HG03039 (cell line): ENCODE measurements around the gene PHACTR4.
A peak's percentile ranks its signal among the peaks of the same experiment; 100 is the strongest.
"Not testable (repeated sequence)": the region's sequence is repeated elsewhere in the genome, so short reads cannot be mapped to it uniquely, and the experiment has no call there.

Experiments
- ATAC-seq: cut with Tn5 transposase; IDR thresholded peaks from one replicate; pipeline ENCODE4 v1.9.1; 2021; ENCODE audit warnings: mild to moderate bottlenecking, moderate library complexity; ENCODE audit not compliant: unreplicated experiment

Gene PHACTR4

DNA sequence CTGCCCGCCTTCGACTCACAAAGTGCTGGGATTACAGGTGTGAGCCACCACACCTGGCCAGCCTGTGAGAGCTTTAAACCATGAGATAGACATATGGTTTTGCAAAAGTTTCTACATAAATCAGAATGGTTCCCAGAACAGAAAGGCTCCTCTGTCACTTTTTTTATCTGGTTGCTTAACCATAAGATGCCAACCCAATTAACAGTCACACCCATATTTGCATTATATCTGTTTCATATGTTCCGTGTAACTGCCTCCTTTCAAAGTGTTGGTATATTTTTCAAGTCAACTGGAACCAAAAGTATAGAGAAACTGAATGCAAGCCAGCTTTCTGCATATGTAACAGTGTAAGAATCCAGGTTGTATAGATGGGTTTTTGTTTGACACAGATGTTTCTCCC, 112.6 kb downstream of the PHACTR4 start:
- ATAC-seq = no peak

DNA sequence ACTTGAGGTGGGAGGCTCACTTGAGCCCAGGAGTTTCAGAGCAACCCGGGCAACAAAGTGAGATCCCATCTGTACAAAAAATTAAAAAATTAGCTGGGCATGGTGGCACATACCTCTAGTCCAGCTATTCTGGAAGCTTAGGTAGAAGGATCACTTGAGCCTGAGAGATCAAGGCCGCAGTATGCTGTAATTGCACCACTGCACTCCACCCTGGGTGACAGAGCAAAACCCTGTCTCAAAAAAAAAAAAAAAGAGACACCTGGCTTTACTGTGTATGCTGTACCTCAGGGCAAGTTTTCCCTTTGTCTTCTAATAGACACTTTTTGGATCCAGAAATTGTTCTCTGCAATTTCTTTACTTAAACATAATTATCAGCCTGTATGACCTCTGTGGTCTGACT, 113.2 kb downstream of the PHACTR4 start:
- ATAC-seq = no peak

DNA sequence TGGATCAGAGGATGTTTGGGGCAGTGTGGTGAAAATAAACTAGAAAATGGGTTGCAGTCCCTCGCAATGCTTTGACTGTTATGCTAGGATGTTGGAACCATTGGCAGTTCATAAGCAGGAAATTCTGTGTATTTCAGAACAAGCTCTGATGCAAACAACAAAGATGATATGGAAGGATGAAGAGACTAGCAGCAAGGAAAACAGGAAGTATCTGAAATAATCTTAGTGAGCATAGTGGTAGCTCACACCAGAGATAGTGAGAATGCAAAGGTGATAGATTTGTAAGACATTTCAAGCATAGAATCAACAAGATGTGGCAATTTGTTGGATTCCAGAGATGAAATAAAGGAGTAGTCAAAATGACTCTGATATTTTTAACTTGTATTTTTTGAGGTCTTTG, 125.2 kb downstream of the PHACTR4 start:
- ATAC-seq = no peak

DNA sequence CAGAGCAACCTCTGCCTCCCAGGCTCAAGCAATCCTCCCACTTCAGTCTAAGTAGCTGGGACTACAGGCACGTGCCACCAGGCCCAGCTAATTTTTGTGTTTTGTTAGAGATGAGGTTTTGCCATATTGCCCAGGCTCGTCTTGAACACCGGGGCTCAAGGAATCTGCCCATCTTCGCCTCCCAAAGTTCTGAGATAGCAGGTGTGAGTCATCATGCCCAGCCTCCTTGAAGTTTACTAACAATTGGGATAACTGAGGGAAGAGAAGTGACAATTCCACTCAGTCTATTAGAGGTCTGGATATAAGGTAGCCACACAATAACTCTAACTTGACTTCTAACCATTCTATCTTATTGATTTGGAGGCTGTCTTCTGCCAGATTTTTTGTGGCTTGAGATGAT, 130.0 kb downstream of the PHACTR4 start:
- no peak for ATAC-seq

DNA sequence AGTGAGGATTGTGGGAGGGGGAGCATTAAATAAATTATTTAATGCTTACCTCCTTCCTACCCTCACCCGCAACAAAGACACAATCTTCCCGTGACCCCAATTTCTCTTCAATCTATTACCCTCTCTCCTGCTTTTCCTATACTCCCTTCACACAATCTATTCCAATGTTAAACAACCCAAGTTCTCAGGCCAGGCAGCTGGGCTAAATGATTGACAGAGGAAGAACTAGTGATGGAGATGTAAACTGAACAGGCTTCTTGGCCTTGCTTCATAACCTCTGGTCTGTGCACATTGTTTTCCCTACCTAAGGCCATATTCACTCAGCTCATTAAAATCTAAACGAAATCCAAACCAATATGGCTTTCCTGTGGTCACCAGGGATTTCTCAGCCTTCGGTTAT, 132.4 kb downstream of the PHACTR4 start:
- ATAC-seq = no peak

DNA sequence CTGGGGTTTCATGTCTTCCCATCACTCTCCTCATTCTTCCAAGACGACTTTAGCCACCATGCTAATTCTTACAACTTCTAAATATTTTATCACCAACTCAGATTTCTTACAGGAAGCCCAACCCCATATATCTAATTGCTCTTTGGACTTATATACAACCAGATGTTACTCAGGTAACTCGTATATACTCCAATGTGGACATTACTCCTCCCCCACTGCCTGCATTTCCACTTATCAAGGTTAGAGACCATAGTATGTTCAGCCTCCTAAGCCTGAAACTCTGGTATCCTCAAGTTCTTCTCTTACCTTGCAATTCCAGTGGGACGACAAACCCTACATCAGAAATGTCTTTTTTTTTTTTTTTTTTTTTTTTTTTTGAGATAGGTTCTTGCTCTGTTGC, 133.6 kb downstream of the PHACTR4 start:
- ATAC-seq = no peak

DNA sequence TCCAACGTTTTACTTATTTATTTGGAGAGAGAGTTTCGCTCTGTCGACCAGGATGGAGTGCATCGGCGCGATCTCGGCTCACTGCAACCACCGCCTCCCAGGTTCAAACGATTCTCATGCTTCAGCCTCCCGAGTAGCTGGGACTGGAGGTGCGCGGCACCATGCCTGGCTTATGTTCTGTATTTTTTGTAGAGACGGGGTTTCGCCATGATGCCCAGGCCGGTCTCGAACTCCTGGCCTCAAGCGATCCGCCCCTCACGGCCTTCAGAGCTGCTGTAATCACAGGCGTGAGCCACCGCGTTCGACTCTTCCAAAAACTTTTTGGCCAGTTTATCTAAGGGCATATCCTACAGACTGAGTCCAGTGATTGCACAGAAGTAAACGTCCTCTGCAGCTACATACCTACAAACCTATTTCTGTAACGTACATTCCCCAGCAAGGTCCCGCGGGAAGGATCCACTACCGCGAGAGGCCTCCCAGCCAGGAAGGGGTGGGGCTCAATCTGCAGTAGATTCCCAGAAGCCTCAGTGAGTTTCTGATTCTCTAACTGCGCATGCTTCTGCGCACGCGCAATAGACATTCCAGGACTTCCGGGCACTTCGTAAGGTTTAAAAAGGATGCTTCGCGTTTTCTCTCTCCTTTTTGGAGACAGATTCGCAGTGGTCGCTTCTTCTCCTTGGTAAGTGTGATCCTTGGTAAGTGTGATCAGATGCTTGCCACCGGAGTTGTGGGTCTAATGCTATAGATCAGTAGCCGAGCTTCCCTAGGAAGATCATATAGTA, 136.1 kb downstream of the PHACTR4 start, which contains the start of gene RCC1:
Gene RCC1 (plus strand): TSS at position 638 of the 782 bp plus-strand sequence. CDS start 23,824 bp downstream, outside the sequence.
- peak; percentile 64 for ATAC-seq

DNA sequence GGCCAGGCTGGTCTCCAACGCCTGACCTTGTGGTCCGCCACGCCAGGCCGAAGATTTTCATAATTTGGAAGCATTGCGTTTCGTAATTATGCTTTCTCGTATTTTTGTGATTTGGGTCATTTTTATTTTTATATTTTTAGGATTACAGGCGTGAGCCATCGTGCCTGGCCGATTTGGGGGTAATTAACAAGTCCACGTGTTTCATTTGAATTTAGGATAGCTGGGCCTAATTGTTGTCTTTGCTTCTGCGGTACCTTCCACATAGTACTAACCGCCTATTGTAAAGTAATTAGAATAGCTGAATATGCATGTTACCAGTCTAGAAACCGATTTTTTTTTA, 137.3 kb downstream of the PHACTR4 start:
- ATAC-seq = no peak

DNA sequence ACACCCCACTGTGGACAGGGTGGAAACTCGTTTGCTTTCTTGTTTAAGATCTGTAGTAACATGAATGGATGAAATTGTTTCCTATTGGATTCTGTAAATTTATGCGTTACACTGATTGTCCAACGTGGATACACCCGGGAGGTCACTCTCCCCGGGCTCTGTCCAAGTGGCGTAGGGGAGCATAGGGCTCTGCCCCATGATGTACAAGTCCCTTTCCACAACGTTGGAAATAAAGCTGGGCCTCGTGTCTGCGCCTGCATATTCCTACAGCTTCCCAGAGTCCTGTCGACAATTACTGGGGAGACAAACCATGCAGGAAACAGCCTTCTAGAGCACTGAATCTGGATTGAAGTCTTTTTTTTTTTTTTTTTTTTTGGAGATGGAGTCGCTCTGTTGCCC, 137.7 kb downstream of the PHACTR4 start:
- no peak for ATAC-seq

DNA sequence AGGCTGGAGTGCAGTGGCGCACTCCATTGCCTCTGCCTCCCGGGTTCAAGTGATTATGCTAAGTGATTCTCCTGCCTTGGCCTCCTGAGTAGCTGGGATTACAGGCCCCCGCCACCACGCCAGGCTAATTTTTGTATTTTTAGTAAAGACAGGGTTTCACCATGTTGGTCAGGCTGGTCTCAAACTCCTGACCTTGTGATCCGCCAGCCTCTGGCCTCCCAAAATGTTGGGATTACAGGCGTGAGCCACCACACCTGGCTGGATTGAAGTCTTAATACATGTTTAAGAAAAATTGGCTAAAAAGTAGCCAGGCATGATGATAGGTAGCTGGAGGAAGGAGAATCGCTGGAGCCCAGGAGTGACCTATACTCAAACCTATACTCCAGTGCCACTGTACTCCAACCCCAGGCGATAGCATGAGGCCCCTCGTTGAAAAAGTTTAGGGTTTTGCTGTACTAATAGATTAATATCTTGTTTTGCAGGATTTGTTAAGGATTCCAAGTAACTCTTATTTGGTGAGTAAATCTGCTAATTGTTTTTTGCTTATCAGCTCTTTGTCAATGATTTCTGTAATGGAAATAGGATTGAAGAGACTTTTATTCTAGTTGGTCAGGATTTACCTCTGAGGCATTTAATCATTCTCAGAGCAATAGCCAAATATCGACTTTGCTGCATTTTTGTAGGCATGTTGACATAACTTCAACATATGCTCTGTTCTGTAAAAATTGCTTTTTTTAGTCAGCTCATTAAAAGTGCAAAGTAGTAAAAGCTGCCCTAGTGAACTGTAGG, 138.3 kb downstream of the PHACTR4 start:
- no peak for ATAC-seq

DNA sequence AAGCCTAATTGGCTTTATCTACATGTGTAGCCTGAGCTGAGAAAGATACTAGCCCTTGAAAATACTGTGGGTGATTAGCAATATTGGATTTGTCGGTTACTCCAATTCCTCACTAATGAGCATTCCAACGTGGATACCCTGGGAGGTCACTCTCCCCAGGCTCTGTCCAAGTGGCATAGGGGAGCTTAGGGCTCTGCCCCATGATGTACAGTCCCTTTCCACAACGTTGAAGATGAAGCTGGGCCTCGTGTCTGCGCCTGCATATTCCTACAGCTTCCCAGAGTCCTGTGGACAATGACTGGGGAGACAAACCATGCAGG, 138.9 kb downstream of the PHACTR4 start:
- ATAC-seq = no peak

DNA sequence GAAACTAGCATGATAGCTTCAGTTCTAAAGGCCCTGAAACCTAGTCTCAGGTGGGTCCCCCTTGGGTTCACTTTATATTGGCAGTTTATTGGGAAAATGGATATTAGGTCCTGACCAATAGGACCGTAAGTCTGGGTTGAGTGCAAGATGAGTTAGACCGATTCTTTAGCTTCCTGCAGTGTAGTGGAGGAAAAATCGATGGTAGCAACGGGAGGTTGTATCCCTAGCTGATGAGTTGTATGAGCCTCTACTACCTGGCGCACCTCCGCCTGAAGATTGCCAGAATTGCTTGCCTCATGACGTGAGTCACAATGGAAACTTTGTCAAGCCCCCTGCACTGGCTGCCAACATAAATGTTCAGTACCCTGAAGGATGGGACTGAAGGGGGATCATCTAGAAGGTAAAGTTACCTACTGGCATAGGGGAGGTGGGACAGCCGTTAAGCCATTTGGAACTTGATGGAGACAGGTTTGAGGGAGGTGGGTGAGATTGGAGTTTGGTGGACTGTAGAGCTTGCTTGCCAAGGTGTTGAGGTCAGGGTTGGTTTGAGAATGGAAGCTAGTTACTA, 140.2 kb downstream of the PHACTR4 start:
- ATAC-seq = no peak

DNA sequence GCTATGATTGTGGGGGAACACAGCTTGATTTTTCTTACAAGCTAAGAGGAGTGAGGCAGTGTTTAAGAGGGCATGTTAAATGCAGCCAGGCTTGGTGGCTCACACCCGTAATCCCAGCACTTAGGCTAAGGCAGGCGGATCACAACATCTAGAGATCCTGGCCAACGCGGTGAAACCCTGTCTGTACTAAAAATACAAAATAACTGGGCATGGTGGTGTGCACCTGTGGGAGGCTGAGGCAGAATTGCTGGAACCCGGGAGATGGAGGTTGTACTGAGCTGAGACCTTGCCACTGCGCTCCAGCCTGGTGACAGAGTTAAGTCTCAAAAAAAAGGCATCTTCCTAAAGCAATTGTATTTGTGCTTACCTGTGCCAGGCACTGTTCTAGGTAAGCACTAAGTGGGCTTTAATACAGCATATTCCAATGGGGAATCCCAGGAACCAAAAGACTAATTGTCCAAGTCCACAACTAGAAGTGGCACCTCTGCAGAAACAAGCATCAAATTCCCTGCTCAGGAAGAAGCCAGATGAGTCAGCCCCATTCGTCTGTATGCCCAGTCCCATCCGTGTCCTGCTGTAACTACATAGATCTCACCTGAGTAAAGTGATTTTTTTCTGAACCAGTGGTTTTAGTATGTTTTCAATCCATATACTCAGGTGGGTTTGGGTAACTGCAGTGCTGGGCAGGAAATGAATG, 140.9 kb downstream of the PHACTR4 start:
- no peak for ATAC-seq

DNA sequence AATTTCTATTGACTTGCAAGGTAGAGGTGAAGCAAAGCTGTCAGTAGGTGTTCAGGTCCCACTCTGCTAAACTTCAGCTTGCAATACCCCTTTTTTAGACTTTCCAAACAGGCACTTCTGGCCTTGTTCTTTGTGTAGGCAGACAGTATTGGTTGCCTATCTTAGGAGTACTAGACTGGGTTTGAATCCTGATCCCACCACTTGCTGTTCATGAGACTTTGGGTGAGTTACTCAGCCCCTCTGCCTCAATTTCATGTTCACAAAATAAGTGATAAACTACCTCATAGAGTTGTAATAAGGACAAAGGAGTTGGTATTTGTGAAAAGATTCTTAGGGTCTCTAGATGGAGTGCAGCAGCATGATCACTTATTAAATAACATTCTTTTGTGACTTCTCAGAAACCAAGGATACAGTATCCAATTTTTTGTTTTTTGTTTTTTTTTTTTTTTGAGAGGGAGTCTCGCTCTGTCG, 141.5 kb downstream of the PHACTR4 start:
- no peak for ATAC-seq

DNA sequence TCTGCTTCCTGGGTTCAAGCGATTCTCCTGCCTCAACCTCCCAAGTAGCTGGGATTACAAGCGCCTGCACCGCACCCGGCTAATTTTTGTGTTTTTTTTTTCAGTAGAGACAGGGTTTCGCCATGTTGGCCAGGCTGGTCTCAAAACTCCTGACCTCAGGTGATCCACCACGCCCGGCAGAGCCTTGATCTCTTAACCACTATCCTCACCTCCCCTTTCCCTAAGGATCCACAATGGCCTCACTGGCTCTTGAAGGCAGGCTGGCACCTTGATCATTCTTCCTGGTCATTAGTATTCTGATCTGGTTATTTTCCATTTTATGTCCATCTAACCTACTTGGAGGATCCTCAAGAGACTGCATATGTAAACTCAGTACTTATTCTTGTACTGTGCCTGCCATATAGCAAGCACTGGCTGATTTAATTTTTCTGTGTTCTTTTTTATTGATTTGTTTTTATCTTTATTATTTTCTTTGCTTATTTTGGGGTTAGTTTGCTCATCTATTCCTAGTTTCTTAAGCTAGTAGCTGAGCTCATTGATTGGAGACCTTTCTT, 142.6 kb downstream of the PHACTR4 start:
- no peak for ATAC-seq

DNA sequence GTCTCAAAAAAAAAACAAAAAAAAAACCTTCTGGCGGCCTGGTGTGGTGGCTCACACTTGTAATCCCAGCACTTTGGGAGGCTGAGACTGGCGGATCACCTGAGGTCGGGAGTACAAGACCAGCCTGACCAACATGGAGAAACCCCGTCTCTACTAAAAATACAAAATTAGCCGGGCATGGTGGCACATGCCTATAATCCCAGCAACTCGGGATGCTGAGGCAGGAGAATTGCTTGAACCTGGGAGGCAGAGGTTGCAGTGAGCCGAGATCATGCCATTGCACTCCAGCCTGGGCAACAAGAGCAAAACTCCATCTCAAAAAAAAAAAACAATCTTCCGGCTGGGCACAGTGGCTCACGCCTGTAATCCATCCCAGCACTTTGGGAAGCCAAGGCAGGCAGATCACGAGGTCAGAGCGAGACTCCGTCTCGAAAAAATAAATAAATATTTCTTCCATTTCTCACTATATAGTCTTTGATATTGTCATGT, 144.9 kb downstream of the PHACTR4 start:
- not testable (repeated sequence) for ATAC-seq

DNA sequence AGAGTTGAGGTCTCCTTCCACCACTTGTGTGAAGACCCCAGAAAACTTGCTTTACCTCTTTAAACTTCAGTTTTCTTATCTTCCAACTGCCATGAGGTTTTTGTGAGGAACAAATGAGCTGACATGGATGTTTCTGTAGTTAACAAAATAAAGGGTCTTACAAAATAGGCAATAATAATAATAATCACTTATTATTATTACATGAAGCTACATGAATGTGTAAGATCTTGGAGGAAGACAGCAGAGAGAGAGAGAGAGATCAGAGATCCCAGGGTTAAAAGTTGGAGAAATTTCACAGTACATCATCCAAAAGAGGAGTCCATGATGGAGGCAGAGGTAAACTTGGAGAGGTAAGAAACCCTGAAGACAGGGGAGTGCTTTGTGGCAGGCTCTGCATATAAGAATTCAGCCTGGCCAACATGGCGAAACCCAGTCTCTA, 147.0 kb downstream of the PHACTR4 start:
- no peak for ATAC-seq

DNA sequence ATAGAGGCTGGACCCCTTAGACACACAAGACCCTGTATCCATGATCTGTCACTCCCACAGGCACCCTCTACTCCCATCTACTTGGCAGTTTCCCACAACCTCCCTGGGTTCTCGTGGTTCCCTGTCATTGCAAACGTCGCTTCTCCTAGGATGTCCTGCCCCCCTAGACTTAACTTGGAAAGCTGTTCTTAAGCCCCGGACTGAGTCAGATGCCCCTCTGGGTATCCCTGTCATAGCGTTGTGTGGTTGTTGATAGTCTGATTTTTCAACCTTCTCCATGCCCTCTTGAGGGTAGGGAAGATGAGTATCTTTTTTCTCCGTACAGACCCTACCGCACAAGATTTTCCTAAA, 148.1 kb downstream of the PHACTR4 start:
- ATAC-seq = peak; percentile 1

DNA sequence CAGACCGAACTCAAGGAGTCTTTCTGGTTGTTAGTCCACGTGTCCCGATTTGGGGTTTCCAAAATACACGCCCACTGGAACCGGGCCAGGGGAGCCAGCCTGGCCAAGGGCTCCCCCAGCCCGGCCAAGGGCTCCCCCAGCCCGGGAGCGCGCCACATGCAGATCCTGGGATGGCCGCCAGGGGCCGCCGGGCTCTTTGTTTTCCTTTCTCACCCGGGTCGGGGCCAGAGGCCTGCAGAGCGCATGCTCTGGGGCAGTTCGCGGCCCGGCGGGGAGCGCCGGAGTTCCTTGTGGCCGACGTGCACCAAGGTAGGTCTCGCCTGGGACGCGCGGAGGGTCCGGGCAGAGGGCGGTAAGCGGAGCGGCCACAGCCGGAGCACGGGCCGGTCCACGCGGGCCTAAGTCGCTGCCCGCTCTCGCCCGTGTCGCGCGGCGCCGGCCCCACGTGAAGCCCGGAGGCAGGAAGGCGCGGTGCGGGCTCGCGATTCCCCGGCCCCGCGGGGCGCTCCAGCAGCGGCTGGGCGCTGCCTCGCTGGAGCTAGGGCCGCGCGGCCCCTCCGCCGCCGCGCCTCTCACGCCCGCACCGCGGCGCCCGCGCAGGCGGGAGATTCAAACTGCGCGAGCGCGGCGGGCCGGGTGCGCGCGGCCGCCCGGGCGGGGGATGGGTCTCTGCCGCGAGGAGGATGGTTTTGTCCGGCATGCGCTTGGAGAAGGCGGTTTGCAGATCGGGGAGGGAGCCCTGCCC, 148.6 kb downstream of the PHACTR4 start:
- ATAC-seq = peak; percentile 77

DNA sequence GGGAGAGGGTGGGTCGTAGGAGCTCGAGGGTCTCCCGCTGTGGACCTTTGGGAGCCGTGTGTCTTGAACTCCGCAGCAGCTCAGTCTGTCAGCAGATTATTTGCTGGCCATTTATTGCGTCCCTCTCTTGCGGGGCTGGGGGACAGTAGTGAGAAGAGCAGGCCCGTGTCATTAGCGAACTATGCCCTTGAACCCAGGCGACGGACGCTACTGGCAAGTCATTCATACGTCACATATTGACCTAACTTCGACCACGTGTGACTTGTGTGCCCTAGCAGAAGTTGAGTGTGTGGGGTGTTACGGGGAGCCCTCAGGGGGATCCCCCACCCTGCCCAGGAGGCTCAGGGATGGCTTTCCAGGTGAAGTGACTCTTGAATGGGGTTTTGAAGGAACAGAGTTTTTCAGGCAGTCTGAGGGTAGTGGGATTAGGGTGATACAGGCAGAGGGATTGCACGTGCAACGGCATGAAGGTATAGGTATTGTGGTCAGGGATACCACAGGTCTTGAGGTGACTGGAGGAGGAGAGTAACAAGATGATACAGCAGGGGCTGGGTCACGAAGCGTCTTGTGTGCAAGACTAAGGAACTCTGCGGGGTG, 149.3 kb downstream of the PHACTR4 start:
- ATAC-seq = no peak
